Transverse colon (tissue), 4 donors: ENCODE measurements around the gene DGKE. TPM values are rescaled to one million over a fixed set of nuclear protein-coding genes. Genes with fewer than 3 reads are reported as not detected.

Source experiments
- DNase-seq: peaks from one replicate; pipeline ENCODE4 v3.0.0-alpha.2; 2019
- H3K27ac ChIP-seq, 4 donors: fragments of 200-600 bp; sonication (generic); 2 replicates each; pipeline ENCODE4 v1.5.1; 2016 to 2018; ENCODE audit warnings: inconsistent platforms in 4 of 4
- H3K27me3 ChIP-seq: fragments of 200-600 bp; sonication (generic); 2 replicates; pipeline ENCODE4 v1.5.1; 2017; ENCODE audit warnings: inconsistent platforms
- H3K36me3 ChIP-seq, 4 donors: fragments of 200-600 bp; sonication (generic); 2 replicates each; pipeline ENCODE4 v1.5.1; 2017 to 2019; ENCODE audit warnings: inconsistent platforms in 4 of 4
- H3K4me1 ChIP-seq, 4 donors: fragments of 200-600 bp; sonication (generic); 2 replicates each; pipeline ENCODE4 v1.5.1; 2017 to 2020; ENCODE audit warnings: inconsistent platforms in 4 of 4
- H3K4me3 ChIP-seq, 4 donors: fragments of 200-600 bp; sonication (generic); 1 replicate in 1 of 4; 2 replicates in 3 of 4; pipeline versions ENCODE4 v1.5.1 to v1.6.1; 2017 to 2019; ENCODE audit warnings: inconsistent platforms in 4 of 4
- H3K9me3 ChIP-seq, 2 donors: fragments of 200-600 bp; sonication (generic); 2 replicates each; pipeline ENCODE4 v1.5.1; 2017 to 2019; ENCODE audit warnings: inconsistent platforms in 2 of 2
- EP300 ChIP-seq: sonication (generic); formaldehyde crosslinking; IDR thresholded peaks from one replicate; pipeline ENCODE4 v1.6.1; 2017; ENCODE audit warnings: antibody characterized with exemption, low read depth
- POLR2A ChIP-seq: fragments of 450-650 bp; IDR thresholded peaks from one replicate; pipeline ENCODE4 v1.6.1; 2016; ENCODE audit warnings: antibody characterized with exemption, mild to moderate bottlenecking, moderate library complexity
- POLR2AphosphoS5 ChIP-seq, 3 donors: sonication (generic); formaldehyde crosslinking; IDR thresholded peaks; one replicate each; pipeline ENCODE4 v1.6.1; 2016; ENCODE audit warnings: antibody characterized with exemption in 3 of 3
- WGBS, 2 donors: methylation state at CpG; one replicate each; pipeline ENCODE4 v1.1.5; 2018; ENCODE audit warnings: low coverage in 1 of 2; 5-methylcytosine and 5-hydroxymethylcytosine counted together
- in situ Hi-C, 4 donors: fragments of 200-750 bp; cut with MboI; loops; one replicate each; pipeline versions ENCODE4 v1.15.0 to v1.15.1; 2017; ENCODE audit warnings: low sequenced_read_pairs in 3 of 4, low pct_ligation_motif_present in 1 of 4, low pct_unique_long_range_greater_than_20kb in 1 of 4
- intact Hi-C: fragments of 100-400 bp; cut with DNase I; formaldehyde crosslinking; loops from one replicate; pipeline ENCODE4 v1.15.1; 2023; ENCODE audit warnings: low total_unique reads
- total RNA-seq, 4 donors: library from RNA; depleted of rRNA; stranded (reverse); fragments of >200 nt; gene quantifications; one replicate each; pipeline ENCODE4 v1.1.0, GENCODE V29; 2016
- TF ChIP-seq, protein P1 (sequence below), 5 experiments: fragments of 200-600 bp in 3 of 5; fragments of 450-650 bp in 2 of 5; sonication (generic) in 3 of 5; IDR thresholded peaks; 1 replicate in 2 of 5; 2 replicates in 3 of 5; pipeline ENCODE4 v1.5.1; 2016 to 2017; ENCODE audit warnings: antibody characterized with exemption in 5 of 5, inconsistent platforms in 3 of 5, mild to moderate bottlenecking in 2 of 5, moderate library complexity in 1 of 5

The DGKE gene
- total RNA-seq, 4 donors from 2014 or later: 2.6 to 35.9 (median 11.4) TPM

DNA sequence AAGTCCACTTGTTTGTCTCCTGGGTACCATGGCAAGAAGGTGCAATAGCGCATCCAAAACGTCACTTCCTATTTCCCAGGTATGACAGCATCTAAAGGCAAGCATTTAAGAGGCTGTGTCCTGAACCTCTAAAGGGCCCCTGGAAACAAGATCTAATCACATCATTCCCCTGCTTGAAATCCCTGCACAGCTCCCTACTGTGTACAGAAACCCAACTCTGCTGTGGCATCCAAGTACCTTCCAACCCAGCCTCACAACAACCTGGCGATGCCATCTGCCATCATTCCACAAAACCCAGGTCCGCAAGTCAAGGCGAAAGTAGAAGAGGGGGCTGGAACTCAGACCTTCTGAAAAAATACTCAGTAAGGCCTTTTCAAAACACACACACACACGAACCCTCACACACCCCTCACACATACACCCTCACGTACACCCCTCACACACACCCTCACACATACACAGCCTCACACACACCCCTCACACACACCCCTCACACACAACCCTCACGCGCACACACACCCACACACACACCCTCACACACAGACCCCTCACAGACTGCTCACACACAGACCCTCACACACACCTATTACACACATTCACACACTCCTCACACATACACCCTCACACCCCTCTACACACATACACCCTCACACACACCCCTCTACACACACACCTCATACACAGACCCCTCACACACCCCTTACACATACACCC lies 24.7 kb upstream of the DGKE start:
- no peaks in the 10 kb centered on the region for H3K27me3 ChIP-seq
- H3K36me3 ChIP-seq: no peaks in the 10 kb centered on the region
- no peaks in the 10 kb centered on the region for H3K9me3 ChIP-seq
- no peaks in the 10 kb centered on the region for H3K4me1 ChIP-seq
- intact Hi-C loops (no loop called here), in situ Hi-C loops (loop anchor here in 1 of 4 donors (25.0 kb wide), 1 partner anchor 128 kb away; no protein-coding TSS in a partner anchor)
- DNase-seq: no peak
- TF ChIP-seq POLR2A (no peak), POLR2AphosphoS5 (IDR thresholded peaks at IDR 0.05) (no peak), EP300 (no peak)
- TF ChIP-seq, protein P1, sequence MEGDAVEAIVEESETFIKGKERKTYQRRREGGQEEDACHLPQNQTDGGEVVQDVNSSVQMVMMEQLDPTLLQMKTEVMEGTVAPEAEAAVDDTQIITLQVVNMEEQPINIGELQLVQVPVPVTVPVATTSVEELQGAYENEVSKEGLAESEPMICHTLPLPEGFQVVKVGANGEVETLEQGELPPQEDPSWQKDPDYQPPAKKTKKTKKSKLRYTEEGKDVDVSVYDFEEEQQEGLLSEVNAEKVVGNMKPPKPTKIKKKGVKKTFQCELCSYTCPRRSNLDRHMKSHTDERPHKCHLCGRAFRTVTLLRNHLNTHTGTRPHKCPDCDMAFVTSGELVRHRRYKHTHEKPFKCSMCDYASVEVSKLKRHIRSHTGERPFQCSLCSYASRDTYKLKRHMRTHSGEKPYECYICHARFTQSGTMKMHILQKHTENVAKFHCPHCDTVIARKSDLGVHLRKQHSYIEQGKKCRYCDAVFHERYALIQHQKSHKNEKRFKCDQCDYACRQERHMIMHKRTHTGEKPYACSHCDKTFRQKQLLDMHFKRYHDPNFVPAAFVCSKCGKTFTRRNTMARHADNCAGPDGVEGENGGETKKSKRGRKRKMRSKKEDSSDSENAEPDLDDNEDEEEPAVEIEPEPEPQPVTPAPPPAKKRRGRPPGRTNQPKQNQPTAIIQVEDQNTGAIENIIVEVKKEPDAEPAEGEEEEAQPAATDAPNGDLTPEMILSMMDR (IDR thresholded peaks at IDR 0.05): no peak
- no peak overlapping the region for H3K4me3 ChIP-seq
- 94% methylated on average over 9 of the region's 9 CpGs; no CpG with 5 or more reads in 1 of the 2 donors for WGBS, 2 donors
- no peak overlapping the region for H3K27ac ChIP-seq

DNA sequence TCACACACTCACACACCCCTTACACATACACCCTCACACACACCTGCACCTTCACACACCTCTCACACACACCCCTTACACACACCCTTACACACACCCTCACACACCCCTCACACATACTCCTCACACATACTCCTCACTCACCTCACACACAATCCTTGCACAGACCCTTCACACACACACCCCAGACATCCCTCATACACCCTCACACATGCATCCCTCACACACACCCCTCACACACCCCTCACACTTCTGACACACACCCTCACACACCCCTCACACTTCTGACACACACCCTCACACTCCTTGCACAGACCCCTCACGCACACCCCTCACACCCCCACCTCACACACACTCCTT lies 24.2 kb upstream of the DGKE start:
- Histone ChIP-seq H3K4me3 (no peak overlapping the region), H3K27me3 (no peaks in the 10 kb centered on the region), H3K36me3 (no peaks in the 10 kb centered on the region), H3K9me3 (no peaks in the 10 kb centered on the region), H3K4me1 (no peaks in the 10 kb centered on the region), H3K27ac (no peak overlapping the region)
- intact Hi-C loops: no loop called here
- in situ Hi-C loops: loop anchor here in 1 of 4 donors (25.0 kb wide), 1 partner anchor 128 kb away; no protein-coding TSS in a partner anchor
- TF ChIP-seq POLR2A (no peak), POLR2AphosphoS5 (IDR thresholded peaks at IDR 0.05) (no peak), EP300 (no peak)
- TF ChIP-seq, protein P1 (IDR thresholded peaks at IDR 0.05): no peak
- DNase-seq: no peak
- 85 to 88% methylated on average over 1 of the region's 1 CpG for WGBS, 2 donors

DNA sequence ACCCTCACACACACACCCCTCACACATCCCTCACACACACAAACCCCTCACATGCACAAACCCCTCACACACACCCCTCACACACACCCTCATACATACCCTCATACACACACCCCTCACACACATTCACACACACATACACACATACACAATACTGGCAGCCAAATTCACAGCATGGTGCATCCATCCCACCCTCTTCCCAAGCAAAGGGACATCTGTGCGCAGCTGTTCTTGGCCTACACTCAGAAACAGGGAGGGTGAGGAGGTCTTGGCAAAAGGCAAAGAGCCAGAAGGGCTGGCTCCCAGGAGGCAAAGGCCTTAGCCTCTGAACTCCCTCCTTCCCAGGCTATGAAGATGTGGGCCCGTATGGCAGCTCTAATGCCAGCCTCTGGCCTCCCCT lies 23.6 kb upstream of the DGKE start:
- no peak for DNase-seq
- in situ Hi-C loops (loop anchor here in 1 of 4 donors (25.0 kb wide), 1 partner anchor 127 kb away; no protein-coding TSS in a partner anchor), intact Hi-C loops (no loop called here)
- no peak overlapping the region for H3K27ac ChIP-seq
- H3K4me1 ChIP-seq: no peaks in the 10 kb centered on the region
- no peak overlapping the region for H3K4me3 ChIP-seq
- WGBS, 2 donors: 77% methylated on average over 2 of the region's 2 CpGs; no CpG with 5 or more reads in 1 of the 2 donors
- TF ChIP-seq EP300 (no peak), POLR2A (no peak), POLR2AphosphoS5 (IDR thresholded peaks at IDR 0.05) (no peak)
- TF ChIP-seq, protein P1 (IDR thresholded peaks at IDR 0.05): no peak
- H3K36me3 ChIP-seq: no peaks in the 10 kb centered on the region
- H3K9me3 ChIP-seq: no peaks in the 10 kb centered on the region
- no peaks in the 10 kb centered on the region for H3K27me3 ChIP-seq

DNA sequence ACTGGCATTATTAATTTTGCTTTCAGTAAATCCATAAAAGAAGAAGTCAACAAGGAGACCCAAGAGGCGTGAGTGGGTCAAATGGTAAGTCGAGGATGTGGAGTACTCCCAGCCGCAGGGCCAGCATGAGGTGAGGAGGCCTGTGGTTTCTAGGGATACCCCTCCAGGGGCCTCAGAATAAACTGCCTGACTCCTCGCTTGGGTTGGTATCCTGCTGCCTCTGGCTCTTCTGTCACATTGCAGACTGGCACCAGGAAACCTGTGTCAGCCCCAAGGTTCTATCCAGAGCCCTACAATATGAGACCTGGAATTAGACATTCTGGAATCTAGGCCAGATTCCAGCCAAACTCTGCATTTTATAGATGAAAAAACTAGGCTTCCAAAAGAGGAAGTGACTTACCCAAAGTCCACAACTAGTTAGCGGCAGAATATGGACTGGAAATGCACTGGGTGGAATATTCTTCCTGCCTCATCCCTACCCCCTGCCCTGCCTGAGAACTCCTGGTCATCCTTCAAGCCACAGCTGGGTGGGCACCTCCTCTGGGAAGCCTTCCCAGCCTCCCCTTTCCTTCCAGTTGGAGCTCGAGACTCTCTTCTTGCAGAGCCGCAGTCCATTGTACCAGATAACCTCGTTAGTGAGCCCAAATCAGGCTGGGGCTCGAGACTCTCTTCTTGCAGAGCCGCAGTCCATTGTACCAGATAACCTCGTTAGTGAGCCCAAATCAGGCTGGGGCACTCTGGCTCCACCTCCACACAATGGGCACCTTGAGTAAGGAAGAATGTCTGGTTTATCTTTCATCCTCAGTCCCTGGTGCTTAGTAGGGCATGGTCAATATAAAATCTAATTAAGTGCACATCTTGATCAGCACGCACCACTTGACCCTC lies 22.8 kb upstream of the DGKE start:
- H3K27ac ChIP-seq: no peak overlapping the region
- no peaks in the 10 kb centered on the region for H3K4me1 ChIP-seq
- H3K9me3 ChIP-seq: no peaks in the 10 kb centered on the region
- in situ Hi-C loops (loop anchor here in 1 of 4 donors (25.0 kb wide), 1 partner anchor 126 kb away; no protein-coding TSS in a partner anchor), intact Hi-C loops (no loop called here)
- H3K4me3 ChIP-seq: no peak overlapping the region
- no peaks in the 10 kb centered on the region for H3K27me3 ChIP-seq
- no peaks in the 10 kb centered on the region for H3K36me3 ChIP-seq
- no peak for TF ChIP-seq POLR2A
- no peak for TF ChIP-seq EP300
- no peak for TF ChIP-seq POLR2AphosphoS5 (IDR thresholded peaks at IDR 0.05)
- TF ChIP-seq, protein P1 (IDR thresholded peaks at IDR 0.05): no peak
- 80 to 81% methylated on average over 3 to 12 of the region's 12 CpGs for WGBS, 2 donors
- DNase-seq: no peak
